Measurements from ENCODE around the gene PAX7. TPM values are rescaled to one million over a fixed set of nuclear protein-coding genes. Genes with fewer than 3 reads are reported as not detected.

The PAX7 gene
- total RNA-seq, 3 donors from 2014 or later (not counting 1 experiment from before 2014, with no cell fraction given) = not detected

- ATAC-seq (no peak), DNase-seq (no peak)
- no peak overlapping the region for H3K4me3 ChIP-seq (ENCODE audit: low read length)
- no peaks in the 10 kb centered on the region for H3K4me1 ChIP-seq (ENCODE audit: control insufficient read depth, insufficient read depth, low read length)
- H3K9me3 Mint-ChIP-seq = peaks cover 0 to 3% of the 10 kb centered on the region in 2 donors
- H3K27me3 ChIP-seq (ENCODE audit: control insufficient read depth, insufficient read depth, low read length) = no peaks in the 10 kb centered on the region
- H3K36me3 Mint-ChIP-seq = no peaks in the 10 kb centered on the region
- no peak overlapping the region for H3K4me3 Mint-ChIP-seq
- no peak overlapping the region for H3K27ac ChIP-seq (ENCODE audit: low read length)
- no peaks in the 10 kb centered on the region for H3K9me3 ChIP-seq (ENCODE audit: control insufficient read depth, insufficient read depth, low read length)
- 76% methylated on average over 14 of the region's 14 CpGs for WGBS (ENCODE audit: insufficient coverage)
- H3K4me1 Mint-ChIP-seq = no peaks in the 10 kb centered on the region
- intact Hi-C loops (cut with micrococcal nuclease) = no loop called here
- no peaks in the 10 kb centered on the region for H3K36me3 ChIP-seq (ENCODE audit: control insufficient read depth, insufficient read depth, low read length)
- TF ChIP-seq, protein P1, sequence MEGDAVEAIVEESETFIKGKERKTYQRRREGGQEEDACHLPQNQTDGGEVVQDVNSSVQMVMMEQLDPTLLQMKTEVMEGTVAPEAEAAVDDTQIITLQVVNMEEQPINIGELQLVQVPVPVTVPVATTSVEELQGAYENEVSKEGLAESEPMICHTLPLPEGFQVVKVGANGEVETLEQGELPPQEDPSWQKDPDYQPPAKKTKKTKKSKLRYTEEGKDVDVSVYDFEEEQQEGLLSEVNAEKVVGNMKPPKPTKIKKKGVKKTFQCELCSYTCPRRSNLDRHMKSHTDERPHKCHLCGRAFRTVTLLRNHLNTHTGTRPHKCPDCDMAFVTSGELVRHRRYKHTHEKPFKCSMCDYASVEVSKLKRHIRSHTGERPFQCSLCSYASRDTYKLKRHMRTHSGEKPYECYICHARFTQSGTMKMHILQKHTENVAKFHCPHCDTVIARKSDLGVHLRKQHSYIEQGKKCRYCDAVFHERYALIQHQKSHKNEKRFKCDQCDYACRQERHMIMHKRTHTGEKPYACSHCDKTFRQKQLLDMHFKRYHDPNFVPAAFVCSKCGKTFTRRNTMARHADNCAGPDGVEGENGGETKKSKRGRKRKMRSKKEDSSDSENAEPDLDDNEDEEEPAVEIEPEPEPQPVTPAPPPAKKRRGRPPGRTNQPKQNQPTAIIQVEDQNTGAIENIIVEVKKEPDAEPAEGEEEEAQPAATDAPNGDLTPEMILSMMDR (IDR thresholded peaks at IDR 0.05) = no peak
- H3K27me3 Mint-ChIP-seq (ENCODE audit: low read depth in 2 of 2) = peaks cover 10 to 50% of the 10 kb centered on the region in 2 donors
- H3K27ac Mint-ChIP-seq = no peak overlapping the region
Observed at GRCh38 chr1:18761948-18762840, 131.5 kb downstream of the PAX7 start.

DNA sequence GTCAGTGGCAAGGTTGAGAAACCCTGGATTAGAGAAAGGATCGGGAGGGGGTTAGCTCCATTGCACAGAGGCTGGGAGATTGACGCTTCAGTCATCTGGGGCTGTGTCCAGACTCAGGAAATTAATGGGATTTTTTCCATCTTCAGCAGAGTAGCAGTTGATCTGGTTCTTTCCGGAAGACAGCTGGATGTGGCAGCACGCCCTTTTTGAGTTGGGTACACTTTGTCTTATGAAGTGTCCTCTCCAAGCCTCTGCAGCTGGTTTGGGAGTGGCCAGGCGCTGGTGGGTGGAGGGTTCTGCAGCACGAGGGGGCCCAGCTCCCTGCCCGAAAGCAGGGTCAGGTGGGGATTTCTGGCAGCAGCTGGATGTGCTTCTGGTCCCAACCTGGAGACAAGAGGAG is 133.7 kb downstream of the PAX7 start:
- Mint-ChIP-seq H3K4me3 (no peak overlapping the region), H3K4me1 (no peaks in the 10 kb centered on the region), H3K36me3 (no peaks in the 10 kb centered on the region), H3K27ac (no peak overlapping the region), H3K9me3 (no peaks in the 10 kb centered on the region), H3K27me3 (ENCODE audit: low read depth in 2 of 2) (peaks cover 12 to 38% of the 10 kb centered on the region in 2 donors)
- Histone ChIP-seq H3K27ac (ENCODE audit: low read length) (no peak overlapping the region), H3K36me3 (ENCODE audit: control insufficient read depth, insufficient read depth, low read length) (no peaks in the 10 kb centered on the region), H3K4me3 (ENCODE audit: low read length) (no peak overlapping the region), H3K27me3 (ENCODE audit: control insufficient read depth, insufficient read depth, low read length) (no peaks in the 10 kb centered on the region), H3K4me1 (ENCODE audit: control insufficient read depth, insufficient read depth, low read length) (no peaks in the 10 kb centered on the region), H3K9me3 (ENCODE audit: control insufficient read depth, insufficient read depth, low read length) (no peaks in the 10 kb centered on the region)
- DNase-seq (no peak), ATAC-seq (no peak)
- 73% methylated on average over 7 of the region's 7 CpGs for WGBS (ENCODE audit: insufficient coverage)
- TF ChIP-seq, protein P1 (IDR thresholded peaks at IDR 0.05) = no peak
- intact Hi-C loops (cut with micrococcal nuclease) = no loop called here

- DNase-seq (no peak), ATAC-seq (no peak)
- TF ChIP-seq, protein P1 (IDR thresholded peaks at IDR 0.05) = no peak
- H3K4me1 ChIP-seq (ENCODE audit: control insufficient read depth, insufficient read depth, low read length) = no peaks in the 10 kb centered on the region
- no peaks in the 10 kb centered on the region for H3K27me3 ChIP-seq (ENCODE audit: control insufficient read depth, insufficient read depth, low read length)
- H3K27me3 Mint-ChIP-seq (ENCODE audit: low read depth in 2 of 2) = peaks cover 21 to 38% of the 10 kb centered on the region in 2 donors
- H3K9me3 ChIP-seq (ENCODE audit: control insufficient read depth, insufficient read depth, low read length) = no peaks in the 10 kb centered on the region
- no peak overlapping the region for H3K4me3 ChIP-seq (ENCODE audit: low read length)
- no peaks in the 10 kb centered on the region for H3K36me3 ChIP-seq (ENCODE audit: control insufficient read depth, insufficient read depth, low read length)
- no peaks in the 10 kb centered on the region for H3K36me3 Mint-ChIP-seq
- H3K4me1 Mint-ChIP-seq = no peaks in the 10 kb centered on the region
- intact Hi-C loops (cut with micrococcal nuclease) = no loop called here
- no peak overlapping the region for H3K4me3 Mint-ChIP-seq
- 82% methylated on average over 7 of the region's 7 CpGs for WGBS (ENCODE audit: insufficient coverage)
- H3K27ac Mint-ChIP-seq = no peak overlapping the region
- H3K27ac ChIP-seq (ENCODE audit: low read length) = no peak overlapping the region
- no peaks in the 10 kb centered on the region for H3K9me3 Mint-ChIP-seq
Observed at GRCh38 chr1:18765725-18766124, 135.1 kb downstream of the PAX7 start.
